Eye (tissue), 1 donor: ENCODE results near the gene ZNF512B.
"Not testable (repeated sequence)": the region's sequence is repeated elsewhere in the genome, so short reads cannot be mapped to it uniquely, and the experiment has no call there.

Experiments used
- DNase-seq: peaks from one replicate; pipeline ENCODE4 v3.0.0-alpha.2; 2015

The ZNF512B gene

GRCh38 chr20:63976980-63977738 lies 7.4 kb upstream of the ZNF512B start:
- DNase-seq: no peak

GRCh38 chr20:63976511-63976910 lies 6.8 kb upstream of the ZNF512B start:
- DNase-seq: not testable (repeated sequence)

- DNase-seq: no peak
These were observed 4.9 kb upstream of the ZNF512B start for GRCh38 chr20:63974402-63975200.

GRCh38 chr20:63973636-63974401 lies 4.1 kb upstream of the ZNF512B start:
- DNase-seq: peak; percentile 94

- DNase-seq: no peak
These were observed 3.4 kb upstream of the ZNF512B start for GRCh38 chr20:63973160-63973479.

- no peak for DNase-seq
These were observed 2.8 kb upstream of the ZNF512B start for GRCh38 chr20:63972312-63973159.

GRCh38 chr20:63971960-63972311 lies 2.2 kb upstream of the ZNF512B start:
- not testable (repeated sequence) for DNase-seq

GRCh38 chr20:63970714-63971431 lies 1.1 kb upstream of the ZNF512B start:
- no peak for DNase-seq

- no peak for DNase-seq
These were observed 586 bp downstream of the ZNF512B start for GRCh38 chr20:63968928-63969760.

GRCh38 chr20:63968136-63968927 lies 1.4 kb downstream of the ZNF512B start:
- no peak for DNase-seq

GRCh38 chr20:63967330-63968135 lies 2.2 kb downstream of the ZNF512B start:
- DNase-seq: no peak

GRCh38 chr20:63966944-63967322 lies 2.8 kb downstream of the ZNF512B start:
- DNase-seq: no peak

- DNase-seq: no peak
These were observed 3.4 kb downstream of the ZNF512B start for GRCh38 chr20:63966172-63966943.

- DNase-seq: no peak
These were observed 5.3 kb downstream of the ZNF512B start for GRCh38 chr20:63964412-63964811.

- no peak for DNase-seq
These were observed 5.9 kb downstream of the ZNF512B start for GRCh38 chr20:63963784-63964301.

- no peak for DNase-seq
These were observed 6.4 kb downstream of the ZNF512B start for GRCh38 chr20:63963348-63963741.

- no peak for DNase-seq
These were observed 7.0 kb downstream of the ZNF512B start for GRCh38 chr20:63962426-63963347.
